Measurements from ENCODE around the gene GSG1L. TPM values are rescaled to one million over a fixed set of nuclear protein-coding genes. Genes with fewer than 3 reads are reported as not detected.

GSG1L gene
- total RNA-seq, 1 experiment from 2014 or later: 2.3 TPM

DNA sequence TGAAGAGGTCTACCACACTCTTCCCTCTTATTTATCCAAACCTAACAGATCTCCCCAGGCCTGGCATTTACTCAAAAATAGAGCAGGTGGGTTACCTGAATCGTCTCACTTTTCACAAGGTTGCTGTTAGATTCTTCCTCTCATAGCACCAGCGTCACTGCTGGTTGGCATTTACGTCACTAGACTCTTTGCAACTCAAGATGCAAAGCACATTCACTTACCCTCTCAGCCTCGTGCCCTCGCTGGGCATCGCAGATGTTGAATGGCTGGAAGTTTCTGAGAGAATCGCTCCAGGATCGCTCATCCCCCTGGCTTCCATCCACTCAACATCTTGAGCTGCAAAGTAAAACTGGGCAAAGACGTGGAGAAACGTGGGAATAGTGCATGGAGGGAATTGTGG lies 21.9 kb downstream of the GSG1L start:
- DNase-seq (ENCODE audit: low read depth): no peak
- in situ Hi-C loops (cut with HindIII; ENCODE audit: low pct_unique_long_range_greater_than_20kb, low sequenced_read_pairs): no loop called here

DNA sequence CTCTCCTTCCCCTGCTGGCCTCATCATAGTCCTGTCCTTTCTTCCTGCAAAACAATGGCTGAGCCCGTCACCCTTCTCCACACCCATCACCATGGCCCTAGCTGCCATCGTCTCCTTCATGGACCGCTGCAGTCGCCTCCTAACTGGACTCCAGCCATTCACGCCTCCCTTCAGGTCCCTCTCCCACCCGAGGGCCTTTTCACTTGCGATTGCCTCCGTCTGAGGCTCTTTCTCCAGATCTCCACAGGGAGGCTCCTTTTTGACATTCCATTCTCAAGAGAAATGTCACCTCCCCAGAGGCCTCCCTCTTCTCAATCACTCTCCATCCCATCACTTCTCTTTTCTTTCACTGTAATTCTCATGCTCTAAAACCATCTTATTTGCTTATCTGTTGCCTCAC lies 23.5 kb downstream of the GSG1L start:
- in situ Hi-C loops (cut with HindIII; ENCODE audit: low pct_unique_long_range_greater_than_20kb, low sequenced_read_pairs): no loop called here
- no peak for DNase-seq (ENCODE audit: low read depth)

DNA sequence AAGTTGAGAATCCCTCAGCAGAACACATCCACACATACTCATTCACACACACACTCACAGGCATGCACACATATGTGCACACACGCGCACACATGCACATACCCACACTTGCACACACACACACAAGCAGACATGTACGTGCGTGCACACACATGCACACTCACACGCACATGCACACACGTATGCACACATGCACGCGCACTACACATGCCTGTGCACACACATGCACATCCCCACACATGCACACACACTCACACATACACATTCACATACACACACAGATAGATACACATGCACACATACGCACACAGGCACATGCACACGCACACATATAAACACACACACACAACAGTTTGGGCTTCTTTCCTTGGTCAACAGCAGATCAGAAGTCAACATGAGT lies 24.0 kb downstream of the GSG1L start:
- in situ Hi-C loops (cut with HindIII; ENCODE audit: low pct_unique_long_range_greater_than_20kb, low sequenced_read_pairs): no loop called here
- DNase-seq (ENCODE audit: low read depth): no peak

DNA sequence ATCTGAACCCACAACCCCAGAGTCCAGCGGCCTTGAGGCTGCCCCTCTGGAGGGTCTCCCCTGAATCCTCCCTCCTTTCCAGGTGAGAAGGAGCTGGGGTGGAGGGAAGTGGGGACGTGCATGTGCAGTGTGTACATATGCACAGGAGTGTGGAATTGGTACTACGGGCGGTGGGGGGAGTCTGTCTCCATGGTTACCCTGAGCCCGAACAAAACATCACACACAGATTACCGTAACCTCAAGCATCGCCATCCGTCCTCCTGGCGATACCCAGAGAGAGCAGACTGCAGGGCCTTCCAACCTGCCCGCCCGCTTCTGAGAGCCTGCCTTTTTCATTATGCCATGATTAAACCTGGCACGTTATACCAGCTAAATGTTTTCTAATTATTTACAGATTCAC lies 25.1 kb downstream of the GSG1L start:
- DNase-seq (ENCODE audit: low read depth): no peak

DNA sequence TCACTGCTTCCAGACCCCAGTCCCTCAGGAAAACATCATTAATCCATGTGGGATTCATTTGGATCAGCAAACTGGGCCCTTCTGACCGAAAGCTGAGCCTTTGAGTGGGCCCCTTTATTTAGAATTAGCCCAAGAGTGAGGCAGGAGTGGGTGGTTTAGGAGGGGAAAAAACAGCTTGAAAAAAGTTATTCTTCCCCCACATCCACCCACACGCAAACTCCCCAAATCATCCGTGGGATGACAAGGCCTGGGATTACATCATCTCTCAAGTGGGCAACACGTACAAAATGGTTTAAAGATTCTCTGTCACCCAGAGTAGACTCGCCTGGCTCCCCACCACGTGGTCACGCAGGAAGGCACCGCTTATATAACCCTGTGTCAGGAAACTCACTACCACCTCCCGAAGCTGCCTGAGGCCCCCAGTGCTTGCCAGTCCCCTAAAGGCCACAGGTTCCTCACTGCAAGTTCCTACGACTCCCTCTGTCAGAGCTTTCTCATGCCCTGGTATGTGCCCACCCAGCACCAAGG lies 27.6 kb downstream of the GSG1L start:
- in situ Hi-C loops (cut with HindIII; ENCODE audit: low pct_unique_long_range_greater_than_20kb, low sequenced_read_pairs): no loop called here
- no peak for DNase-seq (ENCODE audit: low read depth)

More for the DNA sequence above, 25.1 kb downstream of the GSG1L start:
- in situ Hi-C loops (cut with HindIII; ENCODE audit: low pct_unique_long_range_greater_than_20kb, low sequenced_read_pairs): no loop called here

DNA sequence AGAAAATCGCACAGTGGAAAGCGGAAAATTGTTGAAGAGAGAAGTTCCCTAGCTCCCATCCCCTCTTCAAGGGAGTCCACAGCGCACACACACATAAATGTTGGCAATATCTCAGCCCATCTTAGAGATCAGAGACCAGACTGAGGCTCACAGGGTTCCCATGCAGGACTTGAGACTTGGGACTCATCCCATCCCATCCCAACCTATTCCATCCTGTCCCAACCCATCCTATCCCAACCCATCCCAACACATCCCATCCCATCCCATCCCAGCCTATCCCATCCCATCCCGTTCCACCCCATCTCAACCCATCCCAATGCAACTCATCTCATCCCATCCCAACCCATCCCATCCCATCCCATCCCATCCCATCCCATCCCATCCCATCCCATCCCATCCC lies 29.6 kb downstream of the GSG1L start:
- no peak for DNase-seq (ENCODE audit: low read depth)
- in situ Hi-C loops (cut with HindIII; ENCODE audit: low pct_unique_long_range_greater_than_20kb, low sequenced_read_pairs): no loop called here

DNA sequence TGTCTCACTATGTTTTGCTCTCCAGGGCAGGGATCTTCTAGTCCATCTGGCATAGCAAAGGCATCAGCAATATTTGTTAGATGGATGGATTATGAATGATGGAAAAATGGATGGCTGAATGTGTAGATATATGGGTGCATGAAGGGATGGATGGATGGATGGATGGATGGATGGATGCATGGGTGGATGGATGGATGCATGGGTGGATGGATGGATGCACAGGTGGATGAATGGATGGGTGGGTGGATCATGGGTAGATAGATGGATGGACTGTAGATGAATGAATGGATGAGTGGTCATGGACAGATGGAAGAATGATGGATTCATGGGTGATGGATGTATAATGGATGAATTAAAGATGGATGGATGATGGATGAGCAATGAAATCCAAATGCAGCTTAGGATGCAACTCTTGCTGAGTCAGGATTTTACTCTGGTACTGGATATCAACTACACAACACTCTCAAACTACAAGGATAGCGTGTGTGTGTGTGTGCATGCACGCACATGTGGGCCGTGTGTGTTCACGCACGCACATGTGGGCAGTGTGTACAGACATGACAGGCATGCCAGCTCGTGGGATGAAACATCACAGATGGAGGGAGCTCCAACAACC lies 34.0 kb downstream of the GSG1L start:
- in situ Hi-C loops (cut with HindIII; ENCODE audit: low pct_unique_long_range_greater_than_20kb, low sequenced_read_pairs): no loop called here
- no peak for DNase-seq (ENCODE audit: low read depth)

DNA sequence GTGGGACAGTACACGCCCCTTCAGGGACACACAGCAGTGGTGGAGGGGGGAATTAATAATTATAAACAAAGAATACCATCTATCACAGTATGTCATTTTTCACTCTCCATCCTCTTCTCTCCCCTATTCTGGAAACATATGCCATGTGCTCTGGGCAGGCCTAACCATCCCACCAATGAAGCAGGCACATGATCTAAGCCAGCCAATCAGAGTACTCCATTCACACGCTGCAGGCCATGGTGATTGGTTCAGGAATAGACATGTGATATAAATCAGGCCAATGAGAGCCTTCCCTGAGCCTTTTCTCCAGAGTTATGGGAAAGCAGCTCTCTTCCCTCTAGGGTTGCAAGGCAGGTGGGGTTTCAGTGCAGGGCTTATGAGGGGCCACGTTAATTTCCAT lies 36.5 kb downstream of the GSG1L start:
- in situ Hi-C loops (cut with HindIII; ENCODE audit: low pct_unique_long_range_greater_than_20kb, low sequenced_read_pairs): no loop called here
- DNase-seq (ENCODE audit: low read depth): no peak

DNA sequence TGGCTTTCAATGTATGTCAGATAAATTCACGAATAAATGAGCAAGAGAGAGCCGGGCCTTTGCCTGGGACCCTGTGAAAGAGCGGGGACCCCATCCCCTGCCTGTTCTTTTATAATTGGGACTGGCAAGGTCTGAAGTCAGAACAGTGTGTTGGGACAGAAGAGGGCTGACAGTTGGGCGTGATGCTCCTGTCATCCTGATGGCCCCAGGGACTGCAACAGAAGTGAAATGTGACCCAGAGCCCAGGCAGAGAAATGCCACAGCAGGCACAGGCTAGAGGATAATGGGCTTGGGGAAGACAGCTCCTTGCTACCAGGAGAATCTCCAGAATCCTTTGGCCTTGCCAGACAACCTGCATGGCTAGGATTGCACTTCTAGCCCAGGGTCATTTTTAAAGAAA lies 37.9 kb downstream of the GSG1L start:
- in situ Hi-C loops (cut with HindIII; ENCODE audit: low pct_unique_long_range_greater_than_20kb, low sequenced_read_pairs): no loop called here

DNA sequence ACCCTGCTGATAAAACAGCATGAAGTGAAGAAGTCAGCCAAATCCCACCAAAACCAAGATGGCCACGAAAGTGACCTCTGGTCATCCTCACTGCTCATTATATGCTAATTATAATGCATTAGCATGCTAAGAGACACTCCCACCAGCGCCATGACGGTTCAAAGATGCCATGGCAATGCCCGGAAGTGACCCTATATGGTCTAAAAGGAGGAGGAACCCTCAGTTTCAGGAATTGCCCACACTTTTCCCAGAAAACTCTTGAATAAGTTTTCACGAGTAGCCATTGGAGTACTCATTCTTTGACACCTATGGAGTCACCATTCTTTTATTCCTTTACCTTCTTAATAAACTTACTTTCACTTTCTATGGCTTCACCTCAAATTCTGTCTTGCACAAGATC lies 44.3 kb downstream of the GSG1L start:
- in situ Hi-C loops (cut with HindIII; ENCODE audit: low pct_unique_long_range_greater_than_20kb, low sequenced_read_pairs): no loop called here
- no peak for DNase-seq (ENCODE audit: low read depth)

More for the DNA sequence above, 37.9 kb downstream of the GSG1L start:
- no peak for DNase-seq (ENCODE audit: low read depth)

DNA sequence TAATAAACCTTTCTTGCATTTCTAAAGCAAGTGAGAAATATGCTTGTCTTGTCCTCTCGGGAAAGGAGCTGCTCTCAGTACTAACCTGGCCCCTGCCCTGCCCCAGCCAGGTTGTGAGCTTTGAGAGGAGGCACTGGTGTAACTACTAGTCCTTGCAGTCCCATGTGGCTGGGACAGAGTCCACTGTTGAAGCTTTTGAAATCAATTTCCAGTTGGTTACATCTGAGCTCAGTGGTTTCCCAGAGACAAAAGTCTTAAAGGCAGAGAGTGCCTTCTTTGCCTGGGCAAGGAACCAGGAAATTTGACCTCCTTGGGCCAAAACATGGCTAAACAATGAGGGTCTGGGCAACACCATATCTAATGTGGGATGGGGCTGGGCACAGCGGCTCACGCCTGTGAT lies 48.7 kb downstream of the GSG1L start:
- in situ Hi-C loops (cut with HindIII; ENCODE audit: low pct_unique_long_range_greater_than_20kb, low sequenced_read_pairs): no loop called here
- no peak for DNase-seq (ENCODE audit: low read depth)

DNA sequence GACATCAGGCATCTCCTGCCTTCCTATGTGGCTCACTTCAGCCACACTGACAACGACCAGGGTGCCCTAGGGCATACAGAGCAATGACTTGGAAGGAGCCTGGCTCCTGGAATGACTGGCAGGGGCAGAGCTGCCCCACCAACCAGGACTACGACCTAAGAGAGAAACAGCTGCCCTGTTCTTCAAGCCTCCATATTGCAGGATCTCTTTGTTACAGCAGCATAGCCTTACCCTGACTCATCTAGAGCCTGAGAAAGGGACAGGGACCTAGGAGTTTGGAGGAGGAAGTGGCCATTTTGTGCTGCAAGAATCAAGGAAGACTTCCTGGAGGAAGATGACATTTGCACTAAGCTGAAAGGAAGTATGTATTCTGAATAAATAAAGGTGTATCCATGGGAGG lies 49.6 kb downstream of the GSG1L start:
- in situ Hi-C loops (cut with HindIII; ENCODE audit: low pct_unique_long_range_greater_than_20kb, low sequenced_read_pairs): no loop called here

DNA sequence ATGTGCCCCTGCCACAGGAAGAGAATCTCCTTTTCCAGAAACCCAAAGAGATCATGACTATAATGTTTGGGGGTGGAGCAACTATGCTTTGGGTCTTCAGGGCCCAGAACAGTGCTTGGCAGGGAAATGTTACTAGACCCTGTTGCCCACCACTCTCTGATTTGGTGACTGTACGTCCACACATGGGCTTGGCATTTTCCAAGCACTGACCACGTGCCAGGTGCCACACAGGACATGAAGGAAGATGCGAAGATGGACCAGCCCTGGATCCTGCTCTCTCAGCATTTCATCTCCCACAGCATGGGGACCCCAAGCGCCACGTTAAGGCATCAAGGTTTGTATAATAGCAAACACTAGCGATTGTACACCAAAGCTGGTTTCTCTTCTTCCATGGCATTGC lies 50.1 kb downstream of the GSG1L start:
- no peak for DNase-seq (ENCODE audit: low read depth)
- in situ Hi-C loops (cut with HindIII; ENCODE audit: low pct_unique_long_range_greater_than_20kb, low sequenced_read_pairs): no loop called here

More for the DNA sequence above, 49.6 kb downstream of the GSG1L start:
- DNase-seq (ENCODE audit: low read depth): no peak

DNA sequence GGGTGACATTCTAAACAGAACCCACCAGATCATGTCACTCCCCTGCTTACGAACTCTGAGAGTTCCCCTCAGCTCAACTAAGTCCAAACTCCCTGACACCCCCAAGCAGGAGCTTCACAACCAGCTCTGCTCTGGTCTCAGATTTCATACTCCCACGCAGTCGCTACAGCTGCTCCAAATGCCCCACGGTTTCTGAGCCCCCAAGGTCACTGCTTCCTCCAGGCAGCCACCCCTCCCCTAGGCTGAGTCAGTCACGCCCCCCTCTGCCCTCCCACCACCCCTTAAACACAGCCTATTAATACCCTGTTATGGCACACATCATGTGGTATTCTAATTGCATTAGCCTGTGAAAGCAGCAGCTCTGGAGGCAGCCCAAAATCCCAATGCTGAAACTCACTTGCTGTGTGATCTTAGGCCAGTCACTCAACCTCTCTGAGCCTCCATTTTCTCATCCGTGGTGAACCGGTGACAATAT lies 51.5 kb downstream of the GSG1L start:
- in situ Hi-C loops (cut with HindIII; ENCODE audit: low pct_unique_long_range_greater_than_20kb, low sequenced_read_pairs): no loop called here
- DNase-seq (ENCODE audit: low read depth): no peak

DNA sequence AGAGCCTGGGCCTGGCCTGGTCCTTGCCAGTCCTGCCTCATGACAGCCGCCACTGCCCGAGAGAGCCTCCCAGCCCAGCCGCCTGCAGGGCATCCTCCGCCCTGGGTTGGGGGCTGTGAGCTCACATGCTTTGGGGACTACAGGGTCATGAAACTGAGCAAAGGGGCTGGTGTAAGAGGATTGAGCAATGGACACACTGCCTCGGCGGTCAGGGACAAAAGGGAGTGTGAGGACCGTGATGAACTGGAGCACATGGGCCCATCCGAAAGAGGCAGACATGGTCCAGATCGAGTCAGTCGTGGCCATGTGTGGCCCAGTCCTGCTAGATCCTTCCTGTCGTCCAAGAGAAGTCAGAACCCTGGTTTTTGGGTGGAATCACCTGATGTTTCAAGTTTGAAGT lies 52.3 kb downstream of the GSG1L start:
- in situ Hi-C loops (cut with HindIII; ENCODE audit: low pct_unique_long_range_greater_than_20kb, low sequenced_read_pairs): no loop called here
- DNase-seq (ENCODE audit: low read depth): no peak

DNA sequence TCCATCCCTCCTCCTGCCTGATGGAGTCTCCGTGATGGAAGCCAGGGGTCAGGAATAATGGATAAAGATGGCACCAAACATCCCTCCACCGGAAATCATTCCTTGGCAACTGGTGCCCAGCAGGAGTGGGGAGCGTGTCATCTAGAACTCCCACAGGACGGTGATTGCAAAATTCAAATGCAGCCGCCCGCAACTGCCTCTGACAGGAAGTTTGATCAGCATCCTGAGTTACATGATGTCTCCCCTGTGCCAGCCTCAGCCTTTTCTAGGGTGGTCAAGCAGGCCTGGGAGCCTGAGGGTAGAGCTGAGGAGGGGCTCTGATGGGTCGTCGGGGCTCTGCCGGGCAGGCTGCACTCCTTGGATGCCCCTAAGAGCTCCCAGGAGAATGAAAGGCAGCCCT lies 52.8 kb downstream of the GSG1L start:
- in situ Hi-C loops (cut with HindIII; ENCODE audit: low pct_unique_long_range_greater_than_20kb, low sequenced_read_pairs): no loop called here
- DNase-seq (ENCODE audit: low read depth): no peak

DNA sequence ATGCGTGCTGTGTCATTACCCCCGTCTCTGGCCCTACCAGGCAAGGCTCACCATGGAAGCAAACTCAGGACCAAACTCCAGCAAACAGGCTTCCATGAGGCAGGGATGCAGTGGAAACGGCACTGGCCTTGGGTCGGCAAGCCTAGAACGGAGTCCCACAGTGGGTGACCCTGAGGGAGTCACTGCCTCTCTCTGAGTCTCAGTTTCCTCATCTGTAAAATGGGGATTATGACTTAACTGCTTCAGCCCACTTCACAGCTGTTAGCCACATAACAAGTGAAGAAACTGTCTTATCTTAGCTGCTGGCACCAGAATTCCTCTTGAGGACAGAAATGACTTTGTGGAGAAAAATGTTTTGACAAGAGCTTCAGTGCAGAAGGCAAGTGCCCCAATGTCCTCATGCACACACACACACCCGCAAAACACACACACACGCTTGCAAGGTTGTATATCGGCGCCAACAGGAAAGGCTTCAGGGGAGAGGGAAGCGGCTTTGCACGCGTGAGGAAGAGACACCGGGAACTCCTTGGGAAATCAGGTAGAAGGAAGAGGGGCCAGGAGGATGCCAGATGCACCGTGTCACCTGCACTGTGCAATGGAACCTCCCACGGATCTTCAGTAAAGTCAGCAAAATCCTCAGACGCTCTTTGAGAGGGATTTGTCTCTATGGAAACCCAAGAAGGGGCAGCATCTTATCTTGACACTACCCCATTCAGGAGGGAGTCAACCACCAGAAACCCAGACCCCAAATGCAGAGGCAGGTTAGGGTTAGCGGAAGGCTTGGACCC lies 53.7 kb downstream of the GSG1L start:
- in situ Hi-C loops (cut with HindIII; ENCODE audit: low pct_unique_long_range_greater_than_20kb, low sequenced_read_pairs): no loop called here
- no peak for DNase-seq (ENCODE audit: low read depth)

DNA sequence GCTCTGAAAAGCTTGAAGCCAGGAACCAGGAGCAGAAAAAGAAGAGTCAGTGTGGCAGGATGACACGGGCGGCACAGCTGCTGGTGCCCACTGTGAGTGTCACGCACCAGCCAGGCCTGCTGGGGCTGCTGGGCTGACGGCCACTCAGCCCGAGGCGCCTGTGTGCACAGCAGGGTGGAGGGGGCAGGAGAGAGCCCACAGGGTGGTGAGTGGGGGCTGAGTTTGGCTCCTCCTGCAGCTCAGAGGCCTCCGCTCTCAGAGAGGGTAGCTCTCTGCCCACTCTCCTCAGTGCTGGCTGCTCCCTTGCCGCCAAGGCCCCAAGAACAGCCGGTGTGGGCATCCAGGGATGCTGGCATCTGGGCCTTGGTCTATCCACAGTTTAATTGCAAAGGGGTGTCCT lies 59.6 kb downstream of the GSG1L start:
- in situ Hi-C loops (cut with HindIII; ENCODE audit: low pct_unique_long_range_greater_than_20kb, low sequenced_read_pairs): no loop called here
- no peak for DNase-seq (ENCODE audit: low read depth)

DNA sequence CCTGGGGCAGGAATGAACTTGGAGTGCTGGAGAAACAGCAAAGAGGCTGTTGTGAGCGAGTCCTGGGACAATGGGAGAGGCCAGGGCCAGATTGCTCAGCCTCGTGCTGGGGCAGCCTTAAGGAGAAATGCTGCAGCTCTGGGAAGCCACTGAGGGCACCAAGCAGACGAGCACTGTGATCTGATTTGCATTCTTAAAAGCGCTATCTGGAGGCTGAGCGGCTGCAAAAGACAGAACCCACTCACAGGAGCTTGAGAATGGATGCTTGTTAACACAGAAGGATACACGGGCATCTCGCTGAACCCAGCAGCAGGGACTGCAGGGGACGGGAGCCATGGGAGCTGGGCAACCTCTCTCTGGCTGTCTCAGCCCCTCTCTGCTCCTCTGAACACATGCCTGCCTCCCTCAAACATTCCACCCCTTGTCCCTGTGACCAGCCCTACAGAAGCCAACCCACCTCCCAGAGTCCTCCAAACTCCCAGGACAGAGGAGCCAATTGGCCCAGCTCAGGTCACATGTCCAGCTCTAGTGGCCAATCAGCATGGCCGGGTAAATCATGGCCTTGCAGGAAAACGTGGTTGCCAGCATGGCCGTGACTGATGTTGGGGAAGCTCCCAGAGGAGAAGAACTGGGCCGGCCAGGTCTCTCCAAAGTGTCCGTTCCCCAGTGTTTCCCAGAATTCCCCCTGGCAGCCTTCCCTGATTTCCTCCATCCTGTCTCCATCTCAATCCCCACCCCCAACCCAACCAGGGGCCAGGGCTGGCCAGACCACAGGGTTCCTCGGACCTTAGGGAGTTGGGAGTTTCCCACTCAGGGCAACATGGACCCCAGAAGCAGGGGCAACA lies 60.3 kb downstream of the GSG1L start:
- in situ Hi-C loops (cut with HindIII; ENCODE audit: low pct_unique_long_range_greater_than_20kb, low sequenced_read_pairs): no loop called here
- DNase-seq (ENCODE audit: low read depth): no peak

Data from Caki2 (cell line).